Measurements from ENCODE around the gene A3GALT2. TPM values are rescaled to one million over a fixed set of nuclear protein-coding genes. Genes with fewer than 3 reads are reported as not detected.

A3GALT2 gene
- polyA plus RNA-seq, 1 of the 3 experiments (the other 2 are of a cell fraction): 0.07 TPM

DNA sequence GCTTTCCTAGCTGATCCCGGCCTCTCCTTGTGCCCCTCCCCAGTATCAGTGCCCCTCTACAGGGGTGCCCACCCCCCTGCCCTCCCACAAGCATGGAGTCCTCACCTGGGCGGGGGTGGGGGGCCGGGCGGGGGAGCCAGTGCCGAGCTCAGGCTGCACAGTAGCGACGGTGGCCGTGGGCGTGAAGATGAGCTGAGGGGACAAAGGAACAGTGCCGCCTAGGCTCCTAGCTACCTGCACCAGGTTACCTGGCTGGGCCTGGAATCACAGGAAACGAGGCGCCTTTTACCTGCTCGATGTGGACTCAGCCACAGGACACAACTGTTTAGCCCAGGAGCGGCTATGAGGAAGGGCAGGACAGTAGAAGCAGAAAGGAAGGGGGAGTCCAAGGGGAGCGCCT, 47.5 kb upstream of the A3GALT2 start:
- Histone ChIP-seq H3K9me2 (no peaks in the 10 kb centered on the region), H2AFZ (ENCODE audit: low read depth) (no peak overlapping the region), H3K4me1 (ENCODE audit: control insufficient read depth in 1 of 2, insufficient read depth in 2 of 2, low read depth in 1 of 2, low read length in 1 of 2) (peaks cover 0 to 50% of the 10 kb centered on the region in 2 experiments), H3K4me3 (ENCODE audit: low read depth in 2 of 2, low read length in 1 of 2) (no peak overlapping the region), H3K27me3 (ENCODE audit: insufficient read depth) (no peaks in the 10 kb centered on the region), H3K36me3 (replicated peaks in 1 of 2; ENCODE audit: control insufficient read depth in 1 of 2, insufficient read depth in 2 of 2, low read length in 1 of 2) (peaks cover 0 to 34% of the 10 kb centered on the region in 2 experiments), H3K27ac (ENCODE audit: low read depth in 2 of 2, low read length in 1 of 2) (no peak overlapping the region), H3K9ac (no peak overlapping the region), H3K79me2 (ENCODE audit: insufficient read depth) (no peaks in the 10 kb centered on the region), H3K9me3 (no peaks in the 10 kb centered on the region), H3K4me2 (no peak overlapping the region), H4K20me1 (ENCODE audit: insufficient read depth) (no peaks in the 10 kb centered on the region), H3F3A (replicated peaks; ENCODE audit: insufficient read depth) (no peaks in the 10 kb centered on the region)
- no peak for DNase-seq
- WGBS (ENCODE audit: low lambda C conversion rate): 86% methylated on average over 15 of the region's 15 CpGs
- POLR2A ChIA-PET: no interaction called here
- CTCF ChIA-PET: interaction anchor here (0.6 to 11.3 kb wide), 18 partner anchors 8 to 274 kb away, joined by 3 to 167 read pairs (median 3); no protein-coding TSS in a partner anchor
- TF ChIP-seq NFIC (IDR thresholded peaks at IDR 0.05; ENCODE audit: borderline replicate concordance) (no peak), RAD21 (IDR thresholded peaks at IDR 0.05; ENCODE audit: low read length) (no peak), TCF12 (IDR thresholded peaks at IDR 0.05) (no peak), RCOR1 (IDR thresholded peaks at IDR 0.05; ENCODE audit: low read length) (no peak), RXRA (IDR thresholded peaks at IDR 0.05; ENCODE audit: borderline replicate concordance, low read depth) (no peak), TAF1 (IDR thresholded peaks at IDR 0.05; ENCODE audit: borderline replicate concordance, low read depth, low read length) (no peak), EZH2phosphoT487 (IDR thresholded peaks at IDR 0.05; ENCODE audit: borderline replicate concordance, low read depth) (no peak)
- TF ChIP-seq, protein P1, sequence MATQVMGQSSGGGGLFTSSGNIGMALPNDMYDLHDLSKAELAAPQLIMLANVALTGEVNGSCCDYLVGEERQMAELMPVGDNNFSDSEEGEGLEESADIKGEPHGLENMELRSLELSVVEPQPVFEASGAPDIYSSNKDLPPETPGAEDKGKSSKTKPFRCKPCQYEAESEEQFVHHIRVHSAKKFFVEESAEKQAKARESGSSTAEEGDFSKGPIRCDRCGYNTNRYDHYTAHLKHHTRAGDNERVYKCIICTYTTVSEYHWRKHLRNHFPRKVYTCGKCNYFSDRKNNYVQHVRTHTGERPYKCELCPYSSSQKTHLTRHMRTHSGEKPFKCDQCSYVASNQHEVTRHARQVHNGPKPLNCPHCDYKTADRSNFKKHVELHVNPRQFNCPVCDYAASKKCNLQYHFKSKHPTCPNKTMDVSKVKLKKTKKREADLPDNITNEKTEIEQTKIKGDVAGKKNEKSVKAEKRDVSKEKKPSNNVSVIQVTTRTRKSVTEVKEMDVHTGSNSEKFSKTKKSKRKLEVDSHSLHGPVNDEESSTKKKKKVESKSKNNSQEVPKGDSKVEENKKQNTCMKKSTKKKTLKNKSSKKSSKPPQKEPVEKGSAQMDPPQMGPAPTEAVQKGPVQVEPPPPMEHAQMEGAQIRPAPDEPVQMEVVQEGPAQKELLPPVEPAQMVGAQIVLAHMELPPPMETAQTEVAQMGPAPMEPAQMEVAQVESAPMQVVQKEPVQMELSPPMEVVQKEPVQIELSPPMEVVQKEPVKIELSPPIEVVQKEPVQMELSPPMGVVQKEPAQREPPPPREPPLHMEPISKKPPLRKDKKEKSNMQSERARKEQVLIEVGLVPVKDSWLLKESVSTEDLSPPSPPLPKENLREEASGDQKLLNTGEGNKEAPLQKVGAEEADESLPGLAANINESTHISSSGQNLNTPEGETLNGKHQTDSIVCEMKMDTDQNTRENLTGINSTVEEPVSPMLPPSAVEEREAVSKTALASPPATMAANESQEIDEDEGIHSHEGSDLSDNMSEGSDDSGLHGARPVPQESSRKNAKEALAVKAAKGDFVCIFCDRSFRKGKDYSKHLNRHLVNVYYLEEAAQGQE (IDR thresholded peaks at IDR 0.05; ENCODE audit: low read depth, low read length): no peak
- TF ChIP-seq, protein P2, sequence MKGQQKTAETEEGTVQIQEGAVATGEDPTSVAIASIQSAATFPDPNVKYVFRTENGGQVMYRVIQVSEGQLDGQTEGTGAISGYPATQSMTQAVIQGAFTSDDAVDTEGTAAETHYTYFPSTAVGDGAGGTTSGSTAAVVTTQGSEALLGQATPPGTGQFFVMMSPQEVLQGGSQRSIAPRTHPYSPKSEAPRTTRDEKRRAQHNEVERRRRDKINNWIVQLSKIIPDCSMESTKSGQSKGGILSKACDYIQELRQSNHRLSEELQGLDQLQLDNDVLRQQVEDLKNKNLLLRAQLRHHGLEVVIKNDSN (IDR thresholded peaks at IDR 0.05; ENCODE audit: borderline replicate concordance, low read depth): no peak

DNA sequence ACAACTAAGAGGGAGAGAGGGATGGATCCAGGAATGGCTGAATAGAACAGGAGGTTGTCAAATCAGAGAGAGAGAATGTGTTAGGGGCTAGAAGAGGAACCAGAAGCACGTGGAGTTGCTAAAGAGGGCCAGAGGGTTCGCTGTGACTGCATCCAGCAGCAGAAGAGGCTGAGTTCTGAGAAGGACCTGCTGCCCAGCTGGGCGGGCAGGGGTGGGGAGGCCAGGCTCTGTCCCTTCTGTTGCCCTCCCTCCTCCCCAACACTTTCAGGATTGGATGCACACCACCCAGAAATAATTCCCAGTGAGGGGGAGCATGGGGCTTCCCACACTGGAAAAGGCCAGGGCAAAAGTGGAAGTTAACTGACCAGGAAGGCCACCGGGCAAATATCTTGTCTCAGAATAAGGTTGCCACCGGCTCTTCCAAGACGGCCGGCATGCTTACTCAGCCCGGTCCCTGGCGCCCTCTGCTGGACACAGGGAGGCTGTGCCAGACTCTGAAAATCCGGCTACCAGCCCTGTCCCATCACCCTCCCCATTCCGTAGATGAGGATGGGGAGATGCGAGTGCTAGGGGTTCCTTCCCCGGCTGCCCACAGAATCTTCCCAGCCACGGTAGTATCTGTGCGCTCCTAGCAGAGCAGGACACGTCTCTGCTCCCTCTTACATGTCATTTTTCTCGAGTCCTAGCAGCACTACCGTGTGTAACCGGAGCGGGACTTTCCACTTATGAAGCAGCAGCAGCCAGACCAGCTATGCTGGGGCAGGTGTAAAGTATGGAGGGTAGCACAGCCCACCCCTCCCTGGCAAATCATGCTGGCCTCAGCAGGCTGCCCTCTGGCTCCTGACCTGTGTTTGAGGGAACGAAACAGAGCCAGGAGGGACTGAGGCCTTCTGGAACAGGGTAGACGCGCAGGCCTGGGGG, 46.8 kb upstream of the A3GALT2 start:
- Histone ChIP-seq H3K79me2 (ENCODE audit: insufficient read depth) (no peaks in the 10 kb centered on the region), H3F3A (replicated peaks; ENCODE audit: insufficient read depth) (no peaks in the 10 kb centered on the region), H3K27ac (ENCODE audit: low read depth in 2 of 2, low read length in 1 of 2) (peak overlapping the region in 1 of 2 experiments; percentile 25; a peak in 1 of 4 replicates), H3K36me3 (replicated peaks in 1 of 2; ENCODE audit: control insufficient read depth in 1 of 2, insufficient read depth in 2 of 2, low read length in 1 of 2) (peaks cover 0 to 39% of the 10 kb centered on the region in 2 experiments), H3K9me2 (no peaks in the 10 kb centered on the region), H3K27me3 (ENCODE audit: insufficient read depth) (no peaks in the 10 kb centered on the region), H2AFZ (ENCODE audit: low read depth) (no peak overlapping the region), H3K4me3 (ENCODE audit: low read depth in 2 of 2, low read length in 1 of 2) (no peak overlapping the region), H3K9ac (no peak overlapping the region), H3K4me1 (ENCODE audit: control insufficient read depth in 1 of 2, insufficient read depth in 2 of 2, low read depth in 1 of 2, low read length in 1 of 2) (peaks cover 0 to 57% of the 10 kb centered on the region in 2 experiments), H3K9me3 (no peaks in the 10 kb centered on the region), H3K4me2 (no peak overlapping the region), H4K20me1 (ENCODE audit: insufficient read depth) (no peaks in the 10 kb centered on the region)
- ChIA-PET CTCF (interaction anchor here (0.6 to 11.3 kb wide), 25 partner anchors 9 to 273 kb away, joined by 3 to 167 read pairs (median 3); no protein-coding TSS in a partner anchor), POLR2A (no interaction called here)
- WGBS (ENCODE audit: low lambda C conversion rate): 44% methylated on average over 18 of the region's 23 CpGs
- DNase-seq: peak; percentile 93
- no peak for TF ChIP-seq RCOR1 (IDR thresholded peaks at IDR 0.05; ENCODE audit: low read length)
- TF ChIP-seq FOXJ3 (CRISPR knock-in tag; IDR thresholded peaks at IDR 0.05): no peak
- no peak for TF ChIP-seq TEAD4 (IDR thresholded peaks at IDR 0.05; ENCODE audit: borderline replicate concordance, insufficient read depth)
- TF ChIP-seq, protein P3, sequence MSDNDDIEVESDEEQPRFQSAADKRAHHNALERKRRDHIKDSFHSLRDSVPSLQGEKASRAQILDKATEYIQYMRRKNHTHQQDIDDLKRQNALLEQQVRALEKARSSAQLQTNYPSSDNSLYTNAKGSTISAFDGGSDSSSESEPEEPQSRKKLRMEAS (IDR thresholded peaks at IDR 0.05; ENCODE audit: low read depth): 0 out of 2 replicates have a peak, but pooled peaks have one; percentile 26
- no peak for TF ChIP-seq MEF2A (IDR thresholded peaks at IDR 0.05; ENCODE audit: borderline replicate concordance, low read depth)
- TF ChIP-seq RAD21 (IDR thresholded peaks at IDR 0.05; ENCODE audit: low read length): peak; percentile 96
- peak; percentile 96 for TF ChIP-seq SMC3 (IDR thresholded peaks at IDR 0.05; ENCODE audit: low read depth, low read length)
- TF ChIP-seq, protein P4, sequence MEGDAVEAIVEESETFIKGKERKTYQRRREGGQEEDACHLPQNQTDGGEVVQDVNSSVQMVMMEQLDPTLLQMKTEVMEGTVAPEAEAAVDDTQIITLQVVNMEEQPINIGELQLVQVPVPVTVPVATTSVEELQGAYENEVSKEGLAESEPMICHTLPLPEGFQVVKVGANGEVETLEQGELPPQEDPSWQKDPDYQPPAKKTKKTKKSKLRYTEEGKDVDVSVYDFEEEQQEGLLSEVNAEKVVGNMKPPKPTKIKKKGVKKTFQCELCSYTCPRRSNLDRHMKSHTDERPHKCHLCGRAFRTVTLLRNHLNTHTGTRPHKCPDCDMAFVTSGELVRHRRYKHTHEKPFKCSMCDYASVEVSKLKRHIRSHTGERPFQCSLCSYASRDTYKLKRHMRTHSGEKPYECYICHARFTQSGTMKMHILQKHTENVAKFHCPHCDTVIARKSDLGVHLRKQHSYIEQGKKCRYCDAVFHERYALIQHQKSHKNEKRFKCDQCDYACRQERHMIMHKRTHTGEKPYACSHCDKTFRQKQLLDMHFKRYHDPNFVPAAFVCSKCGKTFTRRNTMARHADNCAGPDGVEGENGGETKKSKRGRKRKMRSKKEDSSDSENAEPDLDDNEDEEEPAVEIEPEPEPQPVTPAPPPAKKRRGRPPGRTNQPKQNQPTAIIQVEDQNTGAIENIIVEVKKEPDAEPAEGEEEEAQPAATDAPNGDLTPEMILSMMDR (IDR thresholded peaks at IDR 0.05): peak; percentile 94
- no peak; the same call in 1 of the 2 replicates for TF ChIP-seq SIN3A (IDR thresholded peaks at IDR 0.05; ENCODE audit: borderline replicate concordance, low read depth, low read length)
- TF ChIP-seq CHD2 (IDR thresholded peaks at IDR 0.05; ENCODE audit: low read length, partially characterized antibody): no peak

Measured in SK-N-SH (cell line).